NAMALWA (cell line): Measurements from ENCODE around the gene HERC2.
"Not testable (repeated sequence)": the region's sequence is repeated elsewhere in the genome, so short reads cannot be mapped to it uniquely, and the experiment has no call there.

Experiments used
- DNase-seq: peaks from one replicate; pipeline ENCODE4 v3.0.0-alpha.2; 2015; ENCODE audit warnings: low spot score

Gene HERC2

DNA sequence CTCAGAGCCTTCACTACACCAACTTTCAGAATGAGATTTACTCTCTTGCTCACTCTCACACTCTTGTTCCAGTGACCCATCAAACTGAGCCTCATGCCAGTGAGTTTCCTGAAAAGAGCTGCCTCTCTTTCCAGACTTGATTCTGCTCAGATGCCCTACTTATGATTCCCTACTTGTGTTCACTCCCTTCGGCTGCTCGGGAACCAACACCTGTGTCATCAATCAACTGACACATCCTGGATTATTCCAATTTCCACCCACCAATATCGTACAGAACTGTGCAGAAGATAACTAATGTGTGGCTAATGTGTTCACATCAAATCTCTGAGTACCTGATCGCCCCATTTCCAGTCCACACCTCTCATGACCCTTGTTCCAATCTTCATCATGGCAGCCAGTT is 100.3 kb downstream of the HERC2 start:
- not testable (repeated sequence) for DNase-seq

- no peak for DNase-seq
These were observed 102.9 kb downstream of the HERC2 start for GRCh38 chr15:28219116-28219515.

DNA sequence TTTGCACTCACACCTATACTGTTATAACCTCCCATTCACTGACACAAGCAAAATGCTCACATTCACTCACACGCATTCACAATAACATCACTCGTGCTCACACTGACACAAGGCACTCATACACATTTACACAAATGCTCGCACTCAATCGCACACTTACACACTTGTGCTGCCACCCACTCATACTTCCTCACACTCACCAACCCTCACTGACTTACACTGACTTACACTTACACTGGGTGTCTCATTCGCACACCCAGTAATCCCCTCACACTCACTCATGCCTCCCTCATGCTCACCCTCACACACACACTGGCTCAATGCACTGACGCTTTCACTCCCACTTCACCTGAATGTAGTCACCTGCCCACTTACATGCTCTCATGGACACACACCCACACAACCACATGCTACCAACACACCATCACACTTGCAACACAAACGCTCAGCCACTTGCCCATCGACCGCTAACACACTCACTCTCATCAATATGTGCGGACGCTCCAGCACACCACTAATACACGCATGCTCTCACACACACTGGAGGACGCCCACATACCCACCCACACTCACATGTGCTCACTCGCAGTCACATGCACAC is 104.9 kb downstream of the HERC2 start:
- not testable (repeated sequence) for DNase-seq

DNA sequence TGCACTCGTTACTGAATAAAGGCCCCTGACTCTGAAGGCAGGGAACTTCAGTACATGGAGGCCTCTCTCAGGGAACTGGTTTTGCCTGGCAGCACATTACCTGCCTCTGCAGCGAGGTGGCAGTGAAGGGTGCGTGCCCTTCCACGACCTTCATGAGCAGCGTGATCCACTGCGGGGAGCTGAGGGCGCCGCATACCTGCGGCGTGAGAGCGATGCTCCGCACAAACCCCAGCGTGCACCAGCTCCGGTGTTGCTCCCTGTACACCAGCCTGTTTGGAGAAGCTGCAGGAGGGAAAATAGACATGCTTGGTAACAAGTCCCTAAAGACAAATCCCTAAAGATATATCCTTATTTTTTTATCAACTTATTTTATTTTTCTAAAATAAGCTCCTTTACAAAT is 106.5 kb downstream of the HERC2 start:
- not testable (repeated sequence) for DNase-seq

GRCh38 chr15:28214006-28214790 is 107.8 kb downstream of the HERC2 start:
- not testable (repeated sequence) for DNase-seq

GRCh38 chr15:28213393-28213792 is 108.6 kb downstream of the HERC2 start:
- DNase-seq: not testable (repeated sequence)

GRCh38 chr15:28208583-28208982 is 113.4 kb downstream of the HERC2 start:
- DNase-seq: peak; percentile 11

- DNase-seq: not testable (repeated sequence)
These were observed 116.3 kb downstream of the HERC2 start for GRCh38 chr15:28205640-28206039.

- DNase-seq: not testable (repeated sequence)
These were observed 118.7 kb downstream of the HERC2 start for GRCh38 chr15:28203055-28203828.

- not testable (repeated sequence) for DNase-seq
These were observed 119.9 kb downstream of the HERC2 start for GRCh38 chr15:28202124-28202523.

GRCh38 chr15:28198215-28198614 is 123.8 kb downstream of the HERC2 start:
- not testable (repeated sequence) for DNase-seq

- not testable (repeated sequence) for DNase-seq
These were observed 124.3 kb downstream of the HERC2 start for GRCh38 chr15:28197694-28198093.

DNA sequence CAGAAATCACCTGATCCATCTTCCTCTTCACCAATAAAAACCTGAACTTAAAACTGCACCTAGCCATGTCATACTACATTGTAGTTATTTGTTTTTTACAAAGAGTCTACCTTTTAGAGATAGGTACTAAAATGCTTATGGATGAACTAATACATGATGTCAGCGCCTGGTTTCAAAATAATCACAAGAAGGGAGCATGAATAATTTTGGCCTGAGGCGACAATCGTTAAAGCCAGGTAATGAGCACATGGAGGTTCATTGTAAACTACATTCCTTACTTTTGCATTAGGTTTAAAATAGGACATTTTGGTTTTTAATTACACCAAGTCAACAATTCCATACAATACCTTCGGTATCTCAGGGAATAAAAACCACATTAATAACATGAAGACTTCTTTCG is 125.4 kb downstream of the HERC2 start:
- DNase-seq: not testable (repeated sequence)

GRCh38 chr15:28192772-28193171 is 129.2 kb downstream of the HERC2 start:
- DNase-seq: no peak

- no peak for DNase-seq
These were observed 130.1 kb downstream of the HERC2 start for GRCh38 chr15:28191832-28192231.

DNA sequence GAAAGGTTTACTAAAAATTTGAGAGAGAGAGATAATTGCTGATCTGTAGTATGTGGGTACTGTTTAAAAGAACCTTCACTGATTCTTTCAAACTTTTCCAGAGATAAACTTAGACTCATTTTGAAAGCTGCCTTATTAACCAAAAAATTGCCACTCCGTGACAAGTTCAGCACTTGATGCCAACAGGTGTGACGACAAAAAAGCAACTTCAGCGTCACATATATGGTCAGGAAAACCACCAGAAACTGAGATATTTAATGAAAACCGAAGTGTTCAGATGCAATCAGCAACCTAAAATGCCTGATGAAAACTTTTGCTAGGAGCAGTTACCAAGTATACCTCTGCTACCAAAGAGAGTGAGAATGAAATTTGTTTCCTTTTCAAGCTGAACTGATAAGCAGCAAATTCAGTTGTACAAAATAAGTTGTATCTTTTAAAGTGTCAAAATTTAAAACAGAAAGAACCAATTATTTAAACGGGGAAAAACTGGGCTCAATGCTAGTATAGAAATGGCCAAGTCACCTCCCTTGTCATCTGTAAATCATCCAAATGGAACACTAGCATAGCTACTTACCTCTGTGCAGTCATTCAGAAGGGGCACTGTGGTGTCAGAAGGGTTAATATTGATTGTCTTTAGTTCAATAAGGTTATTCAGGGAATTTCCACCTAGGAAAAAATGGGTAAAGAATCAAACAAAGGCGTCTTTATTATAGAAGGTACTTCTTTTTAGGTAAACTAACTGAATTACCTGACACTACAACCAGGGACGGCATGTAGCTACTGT is 131.4 kb downstream of the HERC2 start:
- DNase-seq: no peak

DNA sequence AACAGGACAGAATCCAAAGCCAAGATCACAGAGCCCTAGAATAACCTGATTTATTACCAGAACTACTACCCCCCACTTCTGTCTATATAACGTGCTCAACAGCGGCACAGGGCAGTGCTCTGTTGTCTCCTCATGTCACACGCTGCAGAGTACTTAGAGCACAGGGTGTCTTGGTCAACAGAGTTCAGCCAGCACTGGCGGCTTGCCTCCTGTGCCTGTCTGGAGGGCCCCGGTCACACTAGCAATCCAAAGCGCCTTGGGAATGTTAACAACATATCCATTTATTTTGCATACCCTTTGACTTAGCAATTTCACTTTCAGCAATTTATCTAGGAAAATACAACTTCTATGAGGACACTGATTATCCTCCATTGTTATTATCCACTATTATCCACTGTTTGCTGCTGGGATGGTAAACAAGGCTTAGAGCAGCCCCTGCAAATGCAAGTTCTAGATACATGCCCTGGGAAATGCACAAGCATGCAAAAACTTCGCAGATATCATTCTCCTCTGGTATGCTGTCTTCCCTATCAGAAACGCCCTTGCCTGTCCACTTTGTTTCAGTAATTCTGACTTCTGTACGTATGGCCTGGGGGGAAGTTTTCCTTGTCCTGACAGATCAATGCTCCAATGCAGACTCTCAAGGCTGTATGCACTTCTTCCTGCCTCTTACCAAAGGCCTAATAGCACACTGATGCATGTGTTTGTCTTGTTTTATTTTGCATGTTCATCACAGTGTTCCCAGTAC is 136.7 kb downstream of the HERC2 start:
- DNase-seq: no peak

DNA sequence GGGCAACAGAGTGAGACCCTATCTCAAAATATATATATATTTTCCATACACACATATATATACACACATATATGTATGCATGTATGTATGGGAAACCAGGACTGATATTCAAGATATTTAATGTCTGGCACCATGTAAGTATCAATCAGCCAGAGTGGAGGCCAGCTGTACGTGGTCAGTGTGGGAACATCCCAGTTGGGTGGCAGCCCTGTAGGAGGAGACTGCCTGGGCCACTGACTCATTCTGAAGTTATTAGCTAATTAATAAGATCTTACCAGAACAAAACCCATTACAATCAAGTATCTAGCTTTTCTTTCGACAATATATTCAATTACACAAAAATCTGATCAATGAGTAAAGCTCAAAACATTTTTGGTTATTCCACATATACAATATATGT is 137.8 kb downstream of the HERC2 start:
- no peak for DNase-seq

DNA sequence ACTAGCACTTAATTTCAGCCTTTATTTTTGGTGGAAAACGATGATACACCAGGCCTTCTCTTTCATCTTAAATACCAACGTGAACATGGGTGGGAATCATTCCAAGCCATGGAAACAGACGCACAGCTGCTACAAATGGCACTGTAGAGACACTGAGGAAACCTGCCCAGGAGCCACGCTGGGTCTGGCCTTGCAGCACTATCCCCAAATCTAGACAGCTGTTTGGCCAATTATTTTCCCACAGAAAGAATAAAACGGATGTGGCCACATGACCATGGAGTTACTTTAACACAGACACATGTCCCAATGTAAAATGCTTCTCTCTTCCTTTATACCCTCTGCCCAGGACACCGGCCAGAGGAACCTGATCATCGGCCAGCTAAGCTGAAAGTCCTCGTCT is 139.2 kb downstream of the HERC2 start:
- DNase-seq: no peak

GRCh38 chr15:28182216-28182615 is 139.8 kb downstream of the HERC2 start:
- no peak for DNase-seq

GRCh38 chr15:28181366-28181765 is 140.6 kb downstream of the HERC2 start:
- no peak for DNase-seq
